Ecto neural progenitor cell (in vitro differentiated cells): ENCODE measurements around the gene CATSPERE.
"Not testable (repeated sequence)": the region's sequence is repeated elsewhere in the genome, so short reads cannot be mapped to it uniquely, and the experiment has no call there.

Experiments
- DNase-seq: peaks from one replicate; pipeline ENCODE4 v3.0.0-alpha.2; 2018; ENCODE audit warnings: low spot score

The CATSPERE gene

GRCh38 chr1:244545511-244545910 lies 84.4 kb downstream of the CATSPERE start:
- no peak for DNase-seq

DNA sequence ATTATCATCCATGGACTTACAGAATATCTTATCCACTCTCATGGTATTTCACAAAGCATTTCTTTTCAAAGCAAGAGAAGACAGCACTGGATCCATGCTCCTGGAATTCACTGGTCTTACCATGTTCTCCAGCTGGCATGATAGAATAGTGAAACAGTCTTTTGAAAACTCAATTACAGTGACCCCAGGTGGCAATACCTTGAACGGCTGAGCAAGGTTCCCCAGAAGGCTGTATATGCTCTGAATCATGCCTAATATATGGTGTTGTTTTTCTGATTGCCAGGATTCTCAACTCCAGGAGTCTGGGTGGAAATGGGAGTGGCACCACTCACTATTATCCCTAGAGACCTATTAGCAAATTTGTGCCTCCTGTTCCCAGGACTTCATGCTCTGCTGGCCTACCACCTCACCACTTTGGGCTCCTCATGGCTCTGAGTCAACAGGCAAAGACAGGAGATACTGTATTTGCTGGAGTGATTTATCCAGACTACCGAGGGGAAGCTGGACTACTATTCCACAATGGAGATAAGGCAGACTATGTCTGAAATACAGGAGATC lies 87.6 kb downstream of the CATSPERE start:
- DNase-seq, result no peak

DNA sequence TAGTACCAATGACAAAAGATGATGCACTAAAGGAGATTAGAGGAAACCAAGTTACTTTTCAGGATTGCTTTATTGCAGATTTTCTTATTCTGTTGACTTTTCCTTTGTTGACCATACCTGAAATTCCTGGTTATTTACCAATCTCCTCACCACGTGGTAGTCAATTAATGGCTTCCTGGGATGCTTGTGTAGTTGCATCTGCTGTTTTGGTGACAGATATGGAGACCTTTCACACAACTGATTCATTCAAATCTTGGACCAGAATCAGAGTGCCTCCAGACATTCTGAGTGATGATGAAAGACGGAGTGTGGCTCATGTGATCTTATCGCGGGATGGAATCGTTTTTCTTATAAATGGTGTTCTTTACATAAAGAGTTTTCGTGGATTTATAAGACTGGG lies 91.3 kb downstream of the CATSPERE start:
- no peak for DNase-seq

- no peak for DNase-seq
These were observed 95.2 kb downstream of the CATSPERE start for GRCh38 chr1:244556263-244556662.

GRCh38 chr1:244557565-244557964 lies 96.5 kb downstream of the CATSPERE start:
- DNase-seq, result no peak

GRCh38 chr1:244559561-244559960 lies 98.5 kb downstream of the CATSPERE start:
- DNase-seq, result no peak

GRCh38 chr1:244562877-244563276 lies 101.8 kb downstream of the CATSPERE start:
- not testable (repeated sequence) for DNase-seq

- no peak for DNase-seq
These were observed 112.7 kb downstream of the CATSPERE start for GRCh38 chr1:244573768-244574167.

DNA sequence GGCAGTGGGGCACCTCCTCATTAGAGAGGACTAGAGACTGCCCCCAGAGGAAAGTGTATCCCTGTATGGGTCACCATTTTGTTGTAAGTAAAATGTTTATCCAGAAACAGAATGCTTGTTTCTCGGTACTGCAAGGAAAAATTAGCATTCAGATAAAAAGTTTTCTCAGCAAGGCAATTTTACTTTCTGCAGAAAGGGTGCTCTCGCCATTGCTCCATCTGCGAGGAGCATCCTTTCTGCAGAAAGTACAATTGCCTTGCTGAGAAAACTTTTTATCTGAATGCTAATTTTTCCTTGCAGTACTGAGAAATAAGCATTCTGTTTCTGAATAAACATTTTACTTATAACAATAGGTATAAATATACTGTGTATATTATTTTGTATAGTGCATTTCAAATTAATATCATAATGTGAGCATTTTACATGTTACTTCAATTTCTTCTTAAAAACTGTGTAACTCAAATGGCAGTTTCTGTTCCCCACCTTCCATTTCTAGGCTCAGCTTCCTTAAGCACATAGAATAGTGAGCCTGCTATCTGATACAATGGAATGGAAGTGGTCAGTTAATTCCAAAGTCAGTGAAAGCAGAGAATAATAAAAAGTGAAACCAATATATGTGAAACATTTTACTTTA lies 115.3 kb downstream of the CATSPERE start:
- no peak for DNase-seq

DNA sequence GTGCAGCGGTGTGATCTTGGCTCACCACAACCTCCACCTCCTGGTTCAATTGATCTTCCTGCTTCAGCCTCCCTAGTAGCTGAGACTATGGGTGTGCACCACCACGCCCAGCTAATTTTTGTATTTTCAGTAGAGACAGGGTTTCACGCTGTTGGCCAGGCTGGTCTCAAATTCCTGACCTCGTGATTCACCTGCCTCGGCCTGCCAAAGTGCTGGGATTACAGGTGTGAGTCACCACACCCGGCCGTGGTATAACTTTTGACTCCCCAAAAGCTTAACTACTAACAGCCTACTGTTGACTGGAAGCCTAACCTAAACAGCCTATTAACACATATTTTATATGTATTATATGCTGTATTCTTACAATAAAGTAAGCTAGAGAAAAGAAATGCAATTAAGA lies 117.1 kb downstream of the CATSPERE start:
- not testable (repeated sequence) for DNase-seq

- no peak for DNase-seq
These were observed 122.4 kb downstream of the CATSPERE start for GRCh38 chr1:244583358-244583982.

- DNase-seq, result no peak
These were observed 124.8 kb downstream of the CATSPERE start for GRCh38 chr1:244585867-244586266.

GRCh38 chr1:244590670-244591069 lies 129.6 kb downstream of the CATSPERE start:
- DNase-seq, result no peak

DNA sequence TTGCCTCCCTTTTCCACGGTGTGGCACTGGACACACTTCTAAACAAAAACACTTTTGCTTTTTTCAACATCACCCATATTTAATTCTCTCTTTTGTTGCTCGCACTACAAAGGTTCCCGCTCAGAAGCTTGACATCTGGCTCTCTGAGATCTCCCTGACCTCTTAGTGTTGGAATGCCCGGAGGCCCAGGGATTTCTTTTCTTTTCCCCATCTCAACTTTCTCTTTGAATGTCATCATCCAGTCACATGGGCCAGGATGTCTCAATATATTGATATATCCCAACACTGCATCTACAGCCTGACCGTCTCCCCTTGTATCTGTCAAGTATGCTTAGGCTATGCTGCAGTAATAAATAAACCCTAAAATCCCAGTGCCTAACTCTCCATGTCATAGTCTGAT lies 137.5 kb downstream of the CATSPERE start:
- no peak for DNase-seq

- DNase-seq, result no peak
These were observed 138.9 kb downstream of the CATSPERE start for GRCh38 chr1:244599937-244600350.

GRCh38 chr1:244601336-244601735 lies 140.3 kb downstream of the CATSPERE start:
- DNase-seq, result no peak

- DNase-seq, result no peak
These were observed 142.4 kb downstream of the CATSPERE start for GRCh38 chr1:244603498-244603897.

GRCh38 chr1:244605835-244606370 lies 144.8 kb downstream of the CATSPERE start:
- no peak for DNase-seq

GRCh38 chr1:244614113-244614836 lies 153.2 kb downstream of the CATSPERE start:
- no peak for DNase-seq

DNA sequence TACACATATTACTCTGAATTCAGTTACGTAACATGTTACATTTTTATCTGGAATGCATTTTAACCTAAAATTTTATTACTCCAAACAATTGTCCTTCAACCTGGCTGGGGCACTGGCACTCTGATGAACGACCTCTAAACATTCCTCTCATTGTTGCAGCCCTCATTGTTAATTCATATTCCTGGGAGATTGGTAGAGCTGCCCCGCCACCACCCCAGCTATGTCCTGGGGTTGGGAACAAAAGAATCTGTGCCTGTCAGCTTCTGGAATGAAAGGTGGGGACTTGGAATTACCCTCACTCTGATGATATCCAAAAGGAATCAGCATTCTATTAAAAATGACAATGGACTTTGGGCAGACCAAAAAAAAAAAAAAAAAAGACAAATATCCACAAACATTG lies 153.8 kb downstream of the CATSPERE start:
- no peak for DNase-seq

DNA sequence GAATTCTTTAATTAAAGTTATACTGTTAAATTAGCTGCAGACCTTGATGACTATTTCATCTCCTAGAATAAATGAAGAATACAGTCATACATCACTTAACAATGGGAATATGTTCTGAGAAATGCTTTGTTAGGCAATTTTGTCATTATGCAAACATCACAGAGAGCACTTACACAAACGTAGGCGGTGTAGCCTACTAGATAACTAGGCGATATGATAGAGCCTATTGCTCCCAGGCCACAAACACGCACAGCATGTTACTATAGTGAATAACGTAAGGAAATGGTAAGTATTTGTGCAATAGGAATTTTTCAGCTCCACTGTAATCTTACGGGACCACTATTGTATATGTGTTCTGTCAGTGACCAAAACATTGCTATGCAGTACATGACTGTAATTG lies 154.2 kb downstream of the CATSPERE start:
- no peak for DNase-seq

DNA sequence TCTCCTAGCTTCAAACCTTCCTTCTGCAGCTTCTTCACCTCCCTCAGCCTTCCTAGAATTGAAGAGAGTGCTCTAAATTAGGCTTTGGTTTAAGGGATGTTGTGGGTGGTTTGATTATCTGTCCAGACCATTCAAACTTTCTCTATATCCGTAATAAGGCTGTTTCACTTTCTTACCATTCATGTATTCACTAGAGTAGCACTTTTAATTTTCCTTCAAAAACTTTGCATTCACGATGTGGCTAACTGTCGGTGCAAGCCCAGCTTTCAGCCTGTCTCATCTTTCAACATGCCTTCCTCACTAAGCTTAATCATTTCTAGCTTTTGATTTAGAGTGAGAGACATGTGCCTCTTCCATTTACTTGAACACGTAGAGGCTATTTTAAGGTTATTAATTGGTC lies 165.6 kb downstream of the CATSPERE start:
- DNase-seq, result no peak

- no peak for DNase-seq
These were observed 167.7 kb downstream of the CATSPERE start for GRCh38 chr1:244628789-244629188.
